Measurements from ENCODE around the gene SDF2L1. TPM values are rescaled to one million over a fixed set of nuclear protein-coding genes. Genes with fewer than 3 reads are reported as not detected.
"Not testable (repeated sequence)": the region's sequence is repeated elsewhere in the genome, so short reads cannot be mapped to it uniquely, and the experiment has no call there.

The SDF2L1 gene
- total and polyA plus RNA-seq, 2 of the 13 experiments (the other 11 are each of a cell fraction or from before 2014, with no cell fraction given): 18.0 to 57.4 TPM

DNA sequence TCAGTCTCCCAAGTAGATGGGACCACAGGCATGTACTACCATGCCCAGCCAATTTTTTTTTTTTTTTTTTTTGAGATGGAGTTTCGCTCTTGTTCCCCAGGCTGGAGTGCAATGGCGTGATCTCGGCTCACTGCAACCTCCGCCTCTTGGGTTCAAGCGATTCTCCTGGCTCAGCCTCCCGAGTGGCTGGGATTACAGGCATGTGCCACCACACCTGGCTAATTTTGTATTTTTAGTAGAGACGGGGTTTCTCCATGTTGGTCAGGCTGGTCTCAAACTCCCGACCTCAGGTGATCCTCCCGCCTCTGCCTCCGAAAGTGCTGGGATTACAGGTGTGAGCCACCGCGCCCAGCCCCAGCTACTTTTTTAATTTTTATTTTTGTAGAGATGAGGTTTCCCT is 36.7 kb downstream of the SDF2L1 start:
- intact Hi-C loops (cut with micrococcal nuclease; ENCODE audit: unreplicated experiment); FAIRE-seq; H4K20me1 ChIP-seq (ENCODE audit: insufficient read depth, low read length); POLR2A ChIA-PET; CTCF ChIA-PET (ENCODE audit: low intra/inter-chr PET ratio, low total read pairs); H2AFZ ChIP-seq (ENCODE audit: low read length); in situ Hi-C loops (cut with HindIII; ENCODE audit: extremely low pct_ligation_motif_present, low pct_unique_long_range_greater_than_20kb); ATAC-seq; H3K27ac ChIP-seq (ENCODE audit: extremely low read length, insufficient read depth, low read length); H3K4me2 ChIP-seq (ENCODE audit: low read depth, low read length); H3K79me2 ChIP-seq (ENCODE audit: insufficient read depth, low read length); H3K27me3 ChIP-seq (ENCODE audit: control insufficient read depth in 1 of 2, insufficient read depth in 2 of 2, low read length in 2 of 2); DNase-seq (ENCODE audit: low spot score); H3K9me3 ChIP-seq (ENCODE audit: low read length); BruUV-seq (replicated peaks); H3K4me3 ChIP-seq (replicated peaks in 1 of 3; ENCODE audit: insufficient read depth in 1 of 3, low read depth in 2 of 3, low read length in 3 of 3); H3K9ac ChIP-seq (ENCODE audit: insufficient read depth, low read depth, low read length): not testable (repeated sequence)
- peaks cover 16 to 52% of the 10 kb centered on the region in 2 experiments; a peak in 4 of 5 replicates for H3K36me3 ChIP-seq (replicated peaks in 1 of 2; ENCODE audit: control insufficient read depth in 1 of 2, insufficient read depth in 2 of 2, low read length in 2 of 2)
- 98% methylated on average over 12 of the region's 12 CpGs for WGBS (ENCODE audit: low lambda C conversion rate)
- H3K4me1 ChIP-seq (ENCODE audit: insufficient read depth, low read length): peaks cover 30% of the 10 kb centered on the region

DNA sequence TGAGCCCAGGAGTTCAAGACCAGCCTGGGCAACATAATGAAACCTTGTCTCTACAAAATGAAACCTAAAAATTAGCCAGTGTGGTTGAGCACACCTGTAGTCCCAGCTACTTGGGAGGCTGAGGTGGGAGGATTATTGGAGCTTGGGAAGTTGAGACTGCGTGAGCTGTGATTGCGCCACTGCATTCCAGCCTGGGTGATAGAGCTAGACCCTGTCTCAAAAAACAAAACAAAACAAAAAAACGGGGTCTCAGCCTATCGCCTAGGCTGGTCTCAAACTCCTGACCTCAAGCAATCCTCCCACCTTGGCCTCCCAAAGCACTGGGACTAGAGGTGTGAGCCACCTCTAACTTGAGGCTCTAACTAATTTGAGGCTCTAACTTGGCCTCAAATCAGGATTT is 37.3 kb downstream of the SDF2L1 start:
- H3K27me3 ChIP-seq (ENCODE audit: control insufficient read depth in 1 of 2, insufficient read depth in 2 of 2, low read length in 2 of 2): no peaks in the 10 kb centered on the region; a peak in 1 of 5 replicates
- H3K79me2 ChIP-seq (ENCODE audit: insufficient read depth, low read length): no peaks in the 10 kb centered on the region
- no peak overlapping the region for H3K4me2 ChIP-seq (ENCODE audit: low read depth, low read length)
- no peaks in the 10 kb centered on the region for H3K9me3 ChIP-seq (ENCODE audit: low read length)
- intact Hi-C loops (cut with micrococcal nuclease; ENCODE audit: unreplicated experiment) (no loop called here), in situ Hi-C loops (cut with HindIII; ENCODE audit: extremely low pct_ligation_motif_present, low pct_unique_long_range_greater_than_20kb) (no loop called here)
- FAIRE-seq (no peak), DNase-seq (ENCODE audit: low spot score) (no peak), ATAC-seq (no peak)
- no peak overlapping the region for H2AFZ ChIP-seq (ENCODE audit: low read length)
- H3K4me1 ChIP-seq (ENCODE audit: insufficient read depth, low read length): peaks cover 25% of the 10 kb centered on the region
- POLR2A ChIA-PET: no interaction called here
- no peaks in the 10 kb centered on the region for H4K20me1 ChIP-seq (ENCODE audit: insufficient read depth, low read length)
- peaks cover 16 to 50% of the 10 kb centered on the region in 2 experiments; a peak in 4 of 5 replicates for H3K36me3 ChIP-seq (replicated peaks in 1 of 2; ENCODE audit: control insufficient read depth in 1 of 2, insufficient read depth in 2 of 2, low read length in 2 of 2)
- CTCF ChIA-PET (ENCODE audit: low intra/inter-chr PET ratio, low total read pairs): no interaction called here
- WGBS (ENCODE audit: low lambda C conversion rate): 83% methylated on average over 4 of the region's 4 CpGs
- no peak overlapping the region for H3K27ac ChIP-seq (ENCODE audit: extremely low read length, insufficient read depth, low read length)
- H3K9ac ChIP-seq (ENCODE audit: insufficient read depth, low read depth, low read length): no peak overlapping the region
- no peak overlapping the region for H3K4me3 ChIP-seq (replicated peaks in 1 of 3; ENCODE audit: insufficient read depth in 1 of 3, low read depth in 2 of 3, low read length in 3 of 3)
- no TSS peak for BruUV-seq (replicated peaks)
- no peak for TF ChIP-seq MAFK (conservative IDR thresholded peaks at IDR 0.05 in 1 of 2, IDR thresholded peaks at IDR 0.05 in 1 of 2; ENCODE audit: low read length in 2 of 2)
- TF ChIP-seq, protein P1, sequence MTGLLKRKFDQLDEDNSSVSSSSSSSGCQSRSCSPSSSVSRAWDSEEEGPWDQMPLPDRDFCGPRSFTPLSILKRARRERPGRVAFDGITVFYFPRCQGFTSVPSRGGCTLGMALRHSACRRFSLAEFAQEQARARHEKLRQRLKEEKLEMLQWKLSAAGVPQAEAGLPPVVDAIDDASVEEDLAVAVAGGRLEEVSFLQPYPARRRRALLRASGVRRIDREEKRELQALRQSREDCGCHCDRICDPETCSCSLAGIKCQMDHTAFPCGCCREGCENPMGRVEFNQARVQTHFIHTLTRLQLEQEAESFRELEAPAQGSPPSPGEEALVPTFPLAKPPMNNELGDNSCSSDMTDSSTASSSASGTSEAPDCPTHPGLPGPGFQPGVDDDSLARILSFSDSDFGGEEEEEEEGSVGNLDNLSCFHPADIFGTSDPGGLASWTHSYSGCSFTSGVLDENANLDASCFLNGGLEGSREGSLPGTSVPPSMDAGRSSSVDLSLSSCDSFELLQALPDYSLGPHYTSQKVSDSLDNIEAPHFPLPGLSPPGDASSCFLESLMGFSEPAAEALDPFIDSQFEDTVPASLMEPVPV (CRISPR knock-in tag; IDR thresholded peaks at IDR 0.05): no peak
- TF ChIP-seq CCAR2 (optimal IDR thresholded peaks at IDR 0.05; ENCODE audit: low read depth, low read length): no peak
- TF ChIP-seq ZNF263 (CRISPR knock-in tag; IDR thresholded peaks at IDR 0.05): no peak
- no peak for TF ChIP-seq GTF3A (CRISPR knock-in tag; conservative IDR thresholded peaks at IDR 0.05)
- TF ChIP-seq ZNF598 (CRISPR knock-in tag; IDR thresholded peaks at IDR 0.05; ENCODE audit: borderline replicate concordance): no peak
- no peak for TF ChIP-seq ZSCAN25 (CRISPR knock-in tag; IDR thresholded peaks at IDR 0.05)
- TF ChIP-seq ZNF121 (CRISPR knock-in tag; IDR thresholded peaks at IDR 0.05): no peak
- no peak for TF ChIP-seq ZNF160 (CRISPR knock-in tag; IDR thresholded peaks at IDR 0.05)
- no peak for TF ChIP-seq ZNF33B (CRISPR knock-in tag; IDR thresholded peaks at IDR 0.05)
- no peak for TF ChIP-seq CEBPB (IDR thresholded peaks at IDR 0.05; ENCODE audit: borderline replicate concordance, low read depth, low read length)
- no peak for TF ChIP-seq ZNF3 (CRISPR knock-in tag; IDR thresholded peaks at IDR 0.05)
- TF ChIP-seq ZNF224 (CRISPR knock-in tag; IDR thresholded peaks at IDR 0.05): no peak
